Renal cortical epithelial cell (primary cell): Measurements from ENCODE around the gene SLC2A5. TPM values are rescaled to one million over a fixed set of nuclear protein-coding genes. Genes with fewer than 3 reads are reported as not detected.

Experiments used
- DNase-seq: peaks from one replicate; pipeline ENCODE4 v3.0.0-alpha.2; 2011; ENCODE audit warnings: low read depth
- total RNA-seq: library from RNA; depleted of rRNA; stranded (reverse); fragments of >200 nt; gene quantifications from 2 replicates; pipeline ENCODE4 v1.2.3, GENCODE V29; 2014

Gene SLC2A5
- total RNA-seq, 1 donor from 2014 or later, result 1.6 TPM

- DNase-seq, result no peak
Observed at GRCh38 chr1:9088807-9089206, 19.4 kb upstream of the SLC2A5 start.

- DNase-seq, result no peak
Observed at GRCh38 chr1:9087411-9088125, 18.1 kb upstream of the SLC2A5 start.

DNA sequence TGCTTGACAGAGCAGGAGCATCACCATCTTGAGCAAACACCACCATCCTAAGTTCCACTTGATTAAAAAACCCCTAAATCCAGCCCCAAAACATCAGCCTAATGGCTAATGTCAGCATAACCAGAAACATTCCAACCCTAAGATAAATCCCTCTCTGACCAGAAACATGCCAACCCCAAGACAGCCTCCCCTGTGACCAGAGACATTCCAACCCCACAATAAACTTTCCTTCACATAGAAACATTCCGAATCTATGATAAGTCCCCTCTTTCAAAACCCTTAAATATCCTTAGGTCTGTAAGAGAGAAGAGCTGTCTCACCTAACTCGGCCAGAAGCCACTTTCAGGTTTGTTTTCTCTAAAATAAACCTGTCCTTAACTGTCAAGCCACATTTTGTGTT, 17.4 kb upstream of the SLC2A5 start:
- no peak for DNase-seq

DNA sequence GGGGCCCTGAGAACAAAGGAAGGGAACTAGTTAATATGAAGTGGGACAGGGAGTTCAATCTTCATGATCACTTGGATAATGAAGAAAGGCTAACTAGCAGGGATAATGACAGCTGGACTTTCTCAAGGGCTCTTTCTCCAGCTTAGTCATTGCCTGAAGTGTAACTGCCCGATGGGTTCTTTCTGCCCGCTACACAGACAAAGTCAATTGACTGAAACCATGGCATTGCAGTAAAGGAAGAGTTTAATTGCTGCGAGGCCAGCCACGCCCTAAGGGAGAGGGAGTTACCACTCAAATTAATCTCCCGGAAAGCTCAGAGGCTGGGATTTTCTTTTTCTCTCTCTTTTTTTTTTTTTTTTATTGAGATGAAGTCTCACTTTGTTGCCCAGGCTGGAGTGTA, 16.6 kb upstream of the SLC2A5 start:
- peak; percentile 85 for DNase-seq

DNA sequence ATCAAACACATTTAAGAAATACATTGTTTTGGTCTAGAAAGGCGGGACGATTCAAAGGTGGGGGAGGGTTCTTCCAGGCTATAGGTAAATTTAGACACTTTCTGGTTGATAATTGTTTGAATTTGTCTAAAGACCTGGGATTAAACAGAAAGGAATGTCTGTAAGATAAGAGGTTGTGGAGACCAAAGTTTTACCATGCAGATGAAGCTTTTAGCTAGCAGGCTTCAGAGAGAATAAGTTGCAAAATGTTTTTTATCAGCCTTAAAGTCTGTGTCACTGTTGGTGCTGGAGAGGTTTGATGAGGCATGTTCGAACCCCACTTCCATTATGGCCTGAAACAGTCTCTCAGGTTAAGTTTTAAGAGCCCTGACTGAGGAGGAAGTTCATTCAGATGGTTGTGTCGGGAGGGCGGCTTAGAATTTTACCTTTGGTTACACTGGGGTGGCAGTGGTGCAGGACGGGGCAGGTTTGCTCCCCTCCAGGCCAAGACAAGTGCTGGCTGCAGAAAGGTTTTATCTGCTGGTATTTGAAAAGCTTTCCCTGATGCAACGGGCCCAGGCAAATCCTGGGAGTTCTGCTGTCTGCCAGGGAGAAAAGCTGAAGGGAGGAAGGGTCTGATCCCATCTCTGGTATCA, 16.0 kb upstream of the SLC2A5 start:
- no peak for DNase-seq

DNA sequence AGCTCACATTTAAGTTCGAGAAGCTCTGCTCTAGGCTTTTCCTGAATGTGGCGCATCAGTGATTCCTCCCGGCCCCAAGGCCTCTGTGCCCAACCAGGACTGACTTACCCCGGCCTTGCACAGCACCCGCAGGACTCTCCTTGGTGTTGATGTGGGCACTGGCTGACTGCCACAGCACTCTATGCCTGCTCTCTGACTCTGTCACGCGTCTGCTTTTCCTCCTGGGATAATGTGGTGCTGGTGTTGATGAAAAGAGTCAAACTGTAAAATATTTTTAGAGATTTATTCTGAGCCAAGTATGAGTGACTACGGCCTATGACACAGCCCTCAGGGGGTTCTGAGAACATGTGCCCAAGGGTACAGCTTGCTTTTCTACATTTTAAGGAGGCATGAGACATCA, 15.5 kb upstream of the SLC2A5 start:
- peak; percentile 84 for DNase-seq

DNA sequence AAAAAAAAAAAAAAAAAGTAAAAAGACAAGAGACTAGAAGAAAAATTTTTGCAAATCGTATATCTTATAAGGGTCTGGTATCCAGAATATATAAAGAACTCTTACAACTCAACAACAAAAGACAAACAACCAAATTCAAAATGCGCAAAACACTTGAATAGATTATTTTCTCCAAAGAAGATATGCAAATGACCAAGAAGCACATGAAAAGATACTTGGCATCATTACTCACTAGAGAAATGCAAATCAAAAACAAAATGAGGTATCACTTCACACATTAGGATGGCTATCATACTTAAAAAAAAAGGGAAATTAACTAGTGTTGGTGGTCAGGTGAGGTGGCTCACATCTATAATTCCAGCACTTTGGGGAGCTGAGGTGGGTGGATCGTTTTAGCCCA, 12.0 kb upstream of the SLC2A5 start:
- DNase-seq, result no peak

DNA sequence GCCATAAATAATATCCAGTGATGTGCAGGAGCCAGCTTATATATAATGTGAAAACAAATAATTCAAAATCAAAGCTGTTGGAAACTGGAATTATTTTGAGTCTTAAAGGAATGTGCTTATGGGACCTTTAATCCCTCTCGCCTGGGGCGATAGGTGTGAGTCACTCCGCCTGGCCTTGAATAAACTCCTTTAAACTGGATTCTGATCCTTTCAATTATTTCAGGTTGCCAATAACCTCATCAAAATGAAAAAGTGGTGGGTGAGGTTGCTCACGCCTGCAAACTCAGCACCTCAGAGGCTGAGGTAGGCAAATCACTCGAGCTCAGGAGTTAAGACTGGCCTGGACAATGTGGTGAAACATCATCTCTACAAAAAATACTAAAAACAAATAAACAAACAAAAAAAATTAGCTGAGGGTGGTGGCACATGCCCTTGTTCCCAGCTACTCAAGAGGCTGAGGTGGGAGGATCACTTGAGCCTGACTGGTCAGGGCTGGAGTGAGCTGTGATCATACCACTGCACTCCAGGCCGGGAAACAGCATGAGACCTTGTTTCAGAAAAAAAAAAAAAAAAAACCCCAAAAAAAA, 11.4 kb upstream of the SLC2A5 start:
- DNase-seq, result peak; percentile 91

- no peak for DNase-seq
Observed at GRCh38 chr1:9079988-9080704, 10.7 kb upstream of the SLC2A5 start.

- DNase-seq, result peak; percentile 64
Observed at GRCh38 chr1:9078752-9079500, 9.5 kb upstream of the SLC2A5 start.

GRCh38 chr1:9078015-9078751, 8.7 kb upstream of the SLC2A5 start:
- peak; percentile 80 for DNase-seq

DNA sequence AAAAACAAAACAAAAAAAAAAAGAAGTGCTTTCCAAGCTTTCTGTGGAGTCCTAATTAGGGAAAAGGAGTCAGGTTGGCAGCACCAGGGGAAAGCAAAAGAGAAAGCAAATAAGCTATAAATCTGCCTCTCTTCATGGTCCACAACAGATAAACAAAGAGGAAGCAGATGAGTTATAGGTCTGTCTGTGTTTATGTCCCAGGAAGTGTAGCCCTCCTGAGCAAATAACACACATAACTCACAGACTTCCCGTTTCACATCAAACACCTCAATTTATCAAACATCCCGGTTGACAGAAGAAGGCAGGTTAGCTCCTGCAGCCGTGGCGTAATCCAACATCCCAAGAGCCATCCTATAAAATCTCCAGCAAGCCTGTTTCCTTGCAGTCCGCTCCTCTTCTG, 5.6 kb upstream of the SLC2A5 start:
- peak; percentile 57 for DNase-seq

- no peak for DNase-seq
Observed at GRCh38 chr1:9073143-9073542, 3.7 kb upstream of the SLC2A5 start.

- DNase-seq, result no peak
Observed at GRCh38 chr1:9071554-9072235, 2.3 kb upstream of the SLC2A5 start.

- no peak for DNase-seq
Observed at GRCh38 chr1:9070486-9070885, 1.1 kb upstream of the SLC2A5 start.

- DNase-seq, result peak; percentile 26
Observed at GRCh38 chr1:9068981-9069325, 482 bp downstream of the SLC2A5 start.

DNA sequence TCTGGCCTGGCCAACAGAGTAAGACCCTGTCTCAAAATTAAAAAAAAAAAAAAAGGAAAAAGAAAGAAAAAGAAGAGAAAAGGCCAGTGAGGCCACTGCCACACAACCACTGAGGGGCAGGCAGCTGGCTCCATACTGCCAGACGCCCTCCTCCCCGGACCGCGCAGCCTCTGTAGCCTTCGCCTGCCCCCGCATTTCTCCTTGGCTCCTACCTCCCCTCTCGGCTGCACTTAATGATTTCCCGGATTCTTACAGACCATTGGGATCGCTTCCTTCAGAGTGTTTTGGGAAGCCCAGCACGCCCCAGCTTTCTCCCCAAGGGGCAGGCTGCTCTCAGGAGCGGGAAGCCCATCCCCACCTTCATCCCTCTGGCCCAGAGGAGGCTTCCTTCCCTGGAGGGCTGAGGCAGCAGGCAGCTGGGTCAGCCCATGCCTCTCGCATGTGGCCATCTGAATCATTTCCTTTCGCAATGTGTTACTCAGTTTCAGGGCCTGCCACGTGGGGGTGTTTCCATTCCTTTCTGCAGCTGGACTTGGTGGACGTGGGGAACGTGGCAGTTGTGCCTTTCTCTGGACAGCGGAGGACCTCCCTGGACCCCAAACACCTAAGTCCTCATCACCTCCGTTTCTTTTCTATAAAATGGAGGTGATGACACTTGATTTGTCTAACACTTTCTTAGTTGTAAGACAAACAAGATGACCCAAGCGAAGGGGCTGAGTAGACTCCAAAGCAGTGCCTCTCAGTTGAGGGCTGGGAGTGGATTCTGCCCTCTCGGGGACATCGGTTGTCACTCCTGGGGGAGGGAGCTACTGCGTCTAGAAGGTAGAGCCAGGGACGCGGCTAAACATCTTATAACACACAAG, 2.3 kb downstream of the SLC2A5 start:
- peak; percentile 83 for DNase-seq

- DNase-seq, result no peak
Observed at GRCh38 chr1:9065213-9065751, 4.2 kb downstream of the SLC2A5 start.

GRCh38 chr1:9062846-9063245, 6.6 kb downstream of the SLC2A5 start:
- DNase-seq, result peak; percentile 28
